Renal cortical epithelial cell (primary cell): ENCODE measurements around the gene KLHL33. TPM values are rescaled to one million over a fixed set of nuclear protein-coding genes. Genes with fewer than 3 reads are reported as not detected.
A peak's percentile ranks its signal among the peaks of the same experiment; 100 is the strongest.

Source experiments
- DNase-seq: peaks from one replicate; pipeline ENCODE4 v3.0.0-alpha.2; 2011; ENCODE audit warnings: low read depth
- total RNA-seq: library from RNA; depleted of rRNA; stranded (reverse); fragments of >200 nt; gene quantifications from 2 replicates; pipeline ENCODE4 v1.2.3, GENCODE V29; 2014

The KLHL33 gene
- total RNA-seq, 1 donor from 2014 or later: not detected

- peak; percentile 28 for DNase-seq
Observed at GRCh38 chr14:20413744-20414082, 22.3 kb downstream of the KLHL33 start.

- peak; percentile 67 for DNase-seq
Observed at GRCh38 chr14:20412876-20413743, 22.9 kb downstream of the KLHL33 start, which contains the start of gene TEP1. TSS of gene TEP1 (minus strand) at chr14:20413501. CDS start at chr14:20408439, 5,062 bp downstream.

- peak; percentile 26 for DNase-seq
Observed at GRCh38 chr14:20412411-20412810, 23.6 kb downstream of the KLHL33 start.

GRCh38 chr14:20409226-20409625 is 26.7 kb downstream of the KLHL33 start:
- DNase-seq: no peak

- no peak for DNase-seq
Observed at GRCh38 chr14:20403521-20403920, 32.4 kb downstream of the KLHL33 start.

GRCh38 chr14:20400965-20401593 is 34.9 kb downstream of the KLHL33 start:
- DNase-seq: peak; percentile 87

- DNase-seq: no peak
Observed at GRCh38 chr14:20400589-20400964, 35.4 kb downstream of the KLHL33 start.

GRCh38 chr14:20397511-20397910 is 38.5 kb downstream of the KLHL33 start:
- no peak for DNase-seq

- DNase-seq: no peak
Observed at GRCh38 chr14:20391505-20391904, 44.5 kb downstream of the KLHL33 start.

- DNase-seq: no peak
Observed at GRCh38 chr14:20388159-20388558, 47.8 kb downstream of the KLHL33 start.

GRCh38 chr14:20387576-20387975 is 48.4 kb downstream of the KLHL33 start:
- no peak for DNase-seq

- no peak for DNase-seq
Observed at GRCh38 chr14:20386276-20386855, 49.6 kb downstream of the KLHL33 start.

GRCh38 chr14:20384886-20385285 is 51.1 kb downstream of the KLHL33 start:
- DNase-seq: no peak

GRCh38 chr14:20384321-20384720 is 51.6 kb downstream of the KLHL33 start:
- no peak for DNase-seq

GRCh38 chr14:20383636-20384035 is 52.3 kb downstream of the KLHL33 start:
- DNase-seq: no peak

- DNase-seq: no peak
Observed at GRCh38 chr14:20383032-20383431, 52.9 kb downstream of the KLHL33 start.

- no peak for DNase-seq
Observed at GRCh38 chr14:20382526-20382925, 53.4 kb downstream of the KLHL33 start.

- no peak for DNase-seq
Observed at GRCh38 chr14:20381341-20381740, 54.6 kb downstream of the KLHL33 start.

- DNase-seq: no peak
Observed at GRCh38 chr14:20380681-20381080, 55.3 kb downstream of the KLHL33 start.

- DNase-seq: no peak
Observed at GRCh38 chr14:20379743-20380142, 56.2 kb downstream of the KLHL33 start.

- no peak for DNase-seq
Observed at GRCh38 chr14:20377171-20377570, 58.8 kb downstream of the KLHL33 start.

- no peak for DNase-seq
Observed at GRCh38 chr14:20376071-20376588, 59.8 kb downstream of the KLHL33 start.
